ENCODE measurements around the gene PDE4D.
"Not testable (repeated sequence)": the region's sequence is repeated elsewhere in the genome, so short reads cannot be mapped to it uniquely, and the experiment has no call there.

Gene PDE4D

DNA sequence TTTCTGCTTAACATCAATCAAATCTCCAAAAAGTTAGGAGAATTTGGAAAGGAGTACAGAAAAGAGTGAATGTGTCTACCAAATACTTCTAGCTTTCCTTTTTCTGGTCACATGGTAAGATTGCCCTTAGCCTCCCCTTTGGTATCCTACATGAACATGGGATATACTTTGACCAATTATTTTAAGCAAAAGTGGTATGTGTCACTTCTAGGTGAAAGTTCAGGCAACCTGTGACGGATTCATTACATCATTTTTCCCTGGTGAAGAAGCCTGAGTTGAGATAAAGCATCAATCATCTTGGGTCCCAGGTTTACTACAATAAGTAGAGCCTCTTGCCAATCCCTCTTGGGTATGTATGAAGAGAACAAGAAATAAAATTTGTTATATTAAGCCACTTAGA is 419.2 kb downstream of the PDE4D start:
- H3K27ac ChIP-seq, result no peak overlapping the region

DNA sequence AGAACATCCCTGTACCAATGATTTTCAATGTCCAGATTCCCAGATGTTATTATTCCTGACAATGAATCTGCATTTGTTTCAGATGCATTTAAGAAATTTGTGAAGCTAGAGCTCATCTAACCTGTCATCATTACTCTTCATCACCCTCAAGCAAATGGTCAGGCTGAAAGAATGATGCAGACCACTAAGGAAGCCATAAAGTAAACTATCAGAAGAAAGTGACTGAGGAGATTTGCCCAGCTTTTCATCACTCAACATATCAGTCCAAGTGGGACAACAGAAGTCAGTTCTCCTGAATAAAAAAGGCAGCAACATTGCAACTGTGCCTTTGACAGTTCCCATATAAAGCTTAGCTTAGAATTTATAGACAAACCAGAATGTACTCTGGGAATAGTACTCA is 419.9 kb downstream of the PDE4D start:
- H3K27ac ChIP-seq, result no peak overlapping the region
- TF ChIP-seq, protein P1, sequence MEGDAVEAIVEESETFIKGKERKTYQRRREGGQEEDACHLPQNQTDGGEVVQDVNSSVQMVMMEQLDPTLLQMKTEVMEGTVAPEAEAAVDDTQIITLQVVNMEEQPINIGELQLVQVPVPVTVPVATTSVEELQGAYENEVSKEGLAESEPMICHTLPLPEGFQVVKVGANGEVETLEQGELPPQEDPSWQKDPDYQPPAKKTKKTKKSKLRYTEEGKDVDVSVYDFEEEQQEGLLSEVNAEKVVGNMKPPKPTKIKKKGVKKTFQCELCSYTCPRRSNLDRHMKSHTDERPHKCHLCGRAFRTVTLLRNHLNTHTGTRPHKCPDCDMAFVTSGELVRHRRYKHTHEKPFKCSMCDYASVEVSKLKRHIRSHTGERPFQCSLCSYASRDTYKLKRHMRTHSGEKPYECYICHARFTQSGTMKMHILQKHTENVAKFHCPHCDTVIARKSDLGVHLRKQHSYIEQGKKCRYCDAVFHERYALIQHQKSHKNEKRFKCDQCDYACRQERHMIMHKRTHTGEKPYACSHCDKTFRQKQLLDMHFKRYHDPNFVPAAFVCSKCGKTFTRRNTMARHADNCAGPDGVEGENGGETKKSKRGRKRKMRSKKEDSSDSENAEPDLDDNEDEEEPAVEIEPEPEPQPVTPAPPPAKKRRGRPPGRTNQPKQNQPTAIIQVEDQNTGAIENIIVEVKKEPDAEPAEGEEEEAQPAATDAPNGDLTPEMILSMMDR (IDR thresholded peaks at IDR 0.05), result no peak
- no peak for TF ChIP-seq ZFX (IDR thresholded peaks at IDR 0.05; ENCODE audit: borderline replicate concordance)

More for the DNA sequence above, 419.2 kb downstream of the PDE4D start:
- TF ChIP-seq ZFX (IDR thresholded peaks at IDR 0.05; ENCODE audit: borderline replicate concordance), result no peak
- TF ChIP-seq, protein P1 (IDR thresholded peaks at IDR 0.05), result no peak

- H3K27ac ChIP-seq, result no peak overlapping the region
- no peak for TF ChIP-seq ZFX (IDR thresholded peaks at IDR 0.05; ENCODE audit: borderline replicate concordance)
- TF ChIP-seq, protein P1 (IDR thresholded peaks at IDR 0.05), result no peak
Observed at GRCh38 chr5:59471463-59471862, 422.1 kb downstream of the PDE4D start.

DNA sequence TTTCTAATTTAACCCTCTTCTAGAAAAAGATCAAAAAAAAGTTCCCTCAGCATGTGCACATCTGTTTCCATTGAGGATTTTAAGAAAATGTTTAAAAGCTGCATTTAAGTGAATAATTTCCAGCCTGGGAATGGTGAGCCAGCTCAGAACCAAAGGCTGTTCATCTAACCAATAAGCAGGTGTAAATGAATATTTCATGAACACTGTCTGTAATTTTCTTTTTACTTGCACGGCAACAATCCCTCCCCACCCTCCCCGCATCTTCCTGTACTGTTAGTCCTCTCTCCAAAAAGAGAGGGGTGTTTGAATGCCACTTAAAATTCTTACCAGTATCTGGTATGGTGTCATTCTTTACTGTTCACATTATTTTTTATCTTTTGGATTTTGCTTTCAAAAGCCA is 425.6 kb downstream of the PDE4D start:
- H3K27ac ChIP-seq, result no peak overlapping the region
- no peak for TF ChIP-seq ZFX (IDR thresholded peaks at IDR 0.05; ENCODE audit: borderline replicate concordance)
- TF ChIP-seq, protein P1 (IDR thresholded peaks at IDR 0.05), result no peak

DNA sequence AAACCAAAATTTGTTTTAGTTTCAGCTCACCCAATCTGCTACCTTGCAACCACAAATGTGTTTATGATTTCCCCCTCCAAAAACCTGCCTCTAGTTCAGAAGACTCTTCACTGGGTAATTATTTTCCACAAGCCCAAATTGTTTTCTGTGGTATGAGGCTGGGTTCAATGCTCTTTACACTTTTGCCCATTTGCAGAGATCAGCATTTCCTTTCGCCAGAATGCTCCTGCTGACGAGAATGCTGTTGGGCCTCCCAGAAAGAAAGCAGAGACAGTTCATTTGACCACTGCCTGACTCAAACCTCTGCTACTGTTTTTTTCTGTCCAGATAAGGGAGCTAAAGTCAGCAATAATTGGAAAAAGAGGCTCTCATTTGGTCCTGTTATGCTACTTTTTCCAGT is 427.3 kb downstream of the PDE4D start:
- no peak overlapping the region for H3K27ac ChIP-seq
- TF ChIP-seq ZFX (IDR thresholded peaks at IDR 0.05; ENCODE audit: borderline replicate concordance), result no peak
- TF ChIP-seq, protein P1 (IDR thresholded peaks at IDR 0.05), result no peak

DNA sequence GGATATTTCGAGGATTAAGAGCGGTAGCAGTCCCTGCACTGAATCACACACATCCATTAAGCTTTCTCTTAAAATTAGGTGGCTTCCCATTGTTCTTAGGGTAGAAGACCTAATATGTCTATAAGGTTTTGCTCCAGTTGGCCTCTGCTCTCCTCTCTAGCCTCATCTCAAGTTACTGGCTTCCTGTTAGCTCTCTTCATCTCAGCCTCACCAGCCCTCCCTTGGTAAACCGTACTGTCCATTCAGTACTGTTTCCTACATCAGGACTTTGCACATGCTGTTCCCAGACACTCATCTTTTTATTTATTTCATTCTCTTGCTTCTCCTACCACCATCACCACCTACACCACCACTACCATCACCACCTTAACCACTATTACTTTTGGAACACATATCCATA is 428.6 kb downstream of the PDE4D start:
- TF ChIP-seq, protein P1 (IDR thresholded peaks at IDR 0.05), result no peak
- no peak for TF ChIP-seq ZFX (IDR thresholded peaks at IDR 0.05; ENCODE audit: borderline replicate concordance)
- no peak overlapping the region for H3K27ac ChIP-seq

DNA sequence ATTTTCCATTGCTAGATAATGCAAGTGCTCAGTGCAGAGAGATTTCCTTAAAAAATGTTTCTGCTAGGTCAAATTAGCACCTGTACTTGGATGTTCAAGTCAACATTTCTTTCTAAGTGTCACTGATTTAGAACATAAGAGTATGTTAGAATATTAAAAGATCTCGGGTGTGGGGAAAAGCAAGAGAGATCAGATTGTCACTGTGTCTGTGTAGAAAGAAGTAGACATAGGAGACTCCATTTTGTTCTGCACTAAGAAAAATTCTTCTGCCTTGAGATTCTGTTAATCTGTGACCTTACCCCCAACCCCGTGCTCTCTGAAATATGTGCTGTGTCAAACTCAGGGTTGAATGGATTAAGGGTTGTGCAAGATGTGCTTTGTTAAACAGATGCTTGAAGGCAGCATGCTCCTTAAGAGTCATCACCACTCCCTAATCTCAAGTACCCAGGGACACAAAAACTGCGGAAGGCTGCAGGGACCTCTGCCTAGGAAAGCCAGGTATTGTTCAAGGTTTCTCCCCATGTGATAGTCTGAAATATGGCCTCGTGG is 429.8 kb downstream of the PDE4D start:
- H3K27ac ChIP-seq, result not testable (repeated sequence)

DNA sequence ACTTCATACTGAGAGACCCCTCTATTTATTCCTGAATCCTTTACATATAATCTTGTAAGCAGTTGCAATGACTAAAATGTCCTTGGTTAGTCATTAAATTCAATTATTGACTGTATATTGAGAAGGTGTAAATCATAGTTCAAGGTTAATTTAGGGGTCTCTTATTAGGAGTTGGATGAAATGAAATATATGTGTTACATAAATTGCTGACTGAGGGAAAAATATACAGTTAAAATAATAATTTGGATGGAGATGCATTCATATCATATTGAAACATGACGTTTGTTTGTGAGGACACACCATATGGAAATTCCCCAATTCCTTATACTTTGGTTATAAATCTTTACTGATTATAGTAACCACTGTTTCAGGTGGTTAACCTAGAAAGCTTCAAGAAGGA is 430.6 kb downstream of the PDE4D start:
- TF ChIP-seq, protein P1 (IDR thresholded peaks at IDR 0.05), result no peak
- no peak for TF ChIP-seq ZFX (IDR thresholded peaks at IDR 0.05; ENCODE audit: borderline replicate concordance)
- H3K27ac ChIP-seq, result no peak overlapping the region

Measured in 22Rv1 (cell line).